ENCODE data around the gene ZGPAT. TPM values are rescaled to one million over a fixed set of nuclear protein-coding genes. Genes with fewer than 3 reads are reported as not detected.

Gene ZGPAT
- total RNA-seq, 4 donors from 2014 or later: 22.5 to 38.9 (median 28.6) TPM

DNA sequence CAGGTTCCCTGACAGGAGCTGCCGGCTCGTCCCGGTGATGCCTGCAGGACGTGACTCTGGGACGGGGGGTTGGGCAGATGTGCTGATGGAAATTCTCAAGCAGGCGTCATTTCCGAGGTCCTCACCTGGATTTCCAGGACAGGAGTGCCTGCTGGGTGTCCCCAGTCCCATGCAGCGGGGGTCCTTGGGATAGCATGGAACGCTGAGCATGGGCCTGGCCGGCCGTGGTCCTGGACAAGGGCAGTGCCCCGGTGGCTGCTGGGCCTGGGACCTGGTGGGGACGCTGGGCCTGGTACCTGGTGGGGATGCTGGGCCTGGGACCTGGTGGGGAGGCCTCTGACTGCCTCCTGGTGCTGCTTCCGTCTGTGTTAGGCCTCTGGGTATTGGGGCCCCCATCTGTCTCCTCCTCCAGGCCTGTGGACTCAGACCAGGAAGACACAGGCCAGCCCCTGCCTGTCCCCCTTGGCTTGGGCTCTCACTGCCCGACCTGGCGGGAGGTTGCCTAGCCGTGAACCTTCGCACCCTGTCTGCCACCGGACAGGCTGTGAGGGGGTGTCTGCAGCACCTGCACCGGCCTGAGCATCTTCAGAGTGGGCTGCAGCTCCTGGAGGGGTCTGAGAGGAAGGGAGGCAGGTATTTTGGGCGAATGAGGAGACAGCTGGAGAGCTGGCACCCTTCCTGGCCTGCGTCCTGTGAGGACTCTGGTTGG lies 43.5 kb upstream of the ZGPAT start:
- Histone ChIP-seq H3K27me3 (no peaks in the 10 kb centered on the region), H3K4me3 (no peak overlapping the region), H3K9me3 (no peaks in the 10 kb centered on the region), H3K36me3 (peaks cover 36 to 94% (median 87%) of the 10 kb centered on the region in 4 donors), H3K4me1 (peaks cover 6 to 22% (median 7%) of the 10 kb centered on the region in 4 donors), H3K27ac (replicated peaks in 1 of 4) (no peak overlapping the region)
- DNase-seq (ENCODE audit: extremely low spot score): no peak
- intact Hi-C loops (cut with DNase I): no loop called here
- no peak for TF ChIP-seq EP300 (IDR thresholded peaks at IDR 0.05)
- no peak for TF ChIP-seq POLR2A (IDR thresholded peaks at IDR 0.05; ENCODE audit: low read depth)
- no peak for TF ChIP-seq POLR2AphosphoS5 (IDR thresholded peaks at IDR 0.05)
- TF ChIP-seq, protein P1, sequence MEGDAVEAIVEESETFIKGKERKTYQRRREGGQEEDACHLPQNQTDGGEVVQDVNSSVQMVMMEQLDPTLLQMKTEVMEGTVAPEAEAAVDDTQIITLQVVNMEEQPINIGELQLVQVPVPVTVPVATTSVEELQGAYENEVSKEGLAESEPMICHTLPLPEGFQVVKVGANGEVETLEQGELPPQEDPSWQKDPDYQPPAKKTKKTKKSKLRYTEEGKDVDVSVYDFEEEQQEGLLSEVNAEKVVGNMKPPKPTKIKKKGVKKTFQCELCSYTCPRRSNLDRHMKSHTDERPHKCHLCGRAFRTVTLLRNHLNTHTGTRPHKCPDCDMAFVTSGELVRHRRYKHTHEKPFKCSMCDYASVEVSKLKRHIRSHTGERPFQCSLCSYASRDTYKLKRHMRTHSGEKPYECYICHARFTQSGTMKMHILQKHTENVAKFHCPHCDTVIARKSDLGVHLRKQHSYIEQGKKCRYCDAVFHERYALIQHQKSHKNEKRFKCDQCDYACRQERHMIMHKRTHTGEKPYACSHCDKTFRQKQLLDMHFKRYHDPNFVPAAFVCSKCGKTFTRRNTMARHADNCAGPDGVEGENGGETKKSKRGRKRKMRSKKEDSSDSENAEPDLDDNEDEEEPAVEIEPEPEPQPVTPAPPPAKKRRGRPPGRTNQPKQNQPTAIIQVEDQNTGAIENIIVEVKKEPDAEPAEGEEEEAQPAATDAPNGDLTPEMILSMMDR (IDR thresholded peaks at IDR 0.05): no peak
- WGBS: 84% methylated on average over 12 of the region's 22 CpGs

DNA sequence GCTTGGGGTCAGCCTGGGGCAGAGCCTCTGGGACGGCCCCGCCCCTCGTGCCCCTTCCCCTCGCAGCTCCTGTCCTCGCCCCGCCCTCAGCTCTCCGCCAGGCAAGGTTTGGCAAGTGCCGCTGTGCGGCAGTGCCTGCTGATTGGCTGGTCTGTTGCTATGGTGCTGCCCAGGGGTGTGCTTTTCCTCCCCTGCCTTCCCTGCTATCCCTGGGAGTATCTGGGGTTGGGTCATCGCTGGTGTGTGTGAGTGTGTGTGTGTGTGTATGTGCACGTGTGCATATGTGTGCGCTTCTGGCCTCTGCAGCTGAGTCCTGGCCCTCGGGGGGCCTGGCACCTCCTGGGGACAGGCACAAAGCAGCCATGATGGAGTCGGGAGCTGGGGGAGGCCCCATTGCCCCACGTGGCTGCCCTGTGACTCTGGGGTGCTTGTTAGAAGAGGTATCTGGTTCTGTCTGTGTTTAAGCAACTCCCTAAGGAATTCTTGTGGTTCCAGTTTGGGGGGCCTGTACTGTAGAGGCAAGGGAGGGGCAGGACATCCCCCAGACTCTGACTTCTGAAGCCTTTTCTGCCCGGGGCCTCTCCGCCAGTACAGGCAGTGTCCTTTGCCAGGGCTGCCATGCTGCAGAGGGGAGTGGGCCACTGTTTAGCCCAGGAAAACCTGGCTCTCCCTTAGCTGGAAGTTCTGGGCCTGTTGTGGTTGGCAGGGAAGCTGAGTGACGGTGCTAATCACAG lies 42.8 kb upstream of the ZGPAT start:
- TF ChIP-seq, protein P1 (IDR thresholded peaks at IDR 0.05): no peak
- no peak for TF ChIP-seq POLR2AphosphoS5 (IDR thresholded peaks at IDR 0.05)
- no peak for TF ChIP-seq EP300 (IDR thresholded peaks at IDR 0.05)
- Histone ChIP-seq H3K9me3 (no peaks in the 10 kb centered on the region), H3K27me3 (no peaks in the 10 kb centered on the region), H3K36me3 (peaks cover 36 to 94% (median 86%) of the 10 kb centered on the region in 4 donors), H3K4me1 (peaks cover 0 to 15% (median 0%) of the 10 kb centered on the region in 4 donors), H3K4me3 (no peak overlapping the region), H3K27ac (replicated peaks in 1 of 4) (no peak overlapping the region)
- DNase-seq (ENCODE audit: extremely low spot score): no peak
- intact Hi-C loops (cut with DNase I): no loop called here
- WGBS: 71% methylated on average over 15 of the region's 18 CpGs

DNA sequence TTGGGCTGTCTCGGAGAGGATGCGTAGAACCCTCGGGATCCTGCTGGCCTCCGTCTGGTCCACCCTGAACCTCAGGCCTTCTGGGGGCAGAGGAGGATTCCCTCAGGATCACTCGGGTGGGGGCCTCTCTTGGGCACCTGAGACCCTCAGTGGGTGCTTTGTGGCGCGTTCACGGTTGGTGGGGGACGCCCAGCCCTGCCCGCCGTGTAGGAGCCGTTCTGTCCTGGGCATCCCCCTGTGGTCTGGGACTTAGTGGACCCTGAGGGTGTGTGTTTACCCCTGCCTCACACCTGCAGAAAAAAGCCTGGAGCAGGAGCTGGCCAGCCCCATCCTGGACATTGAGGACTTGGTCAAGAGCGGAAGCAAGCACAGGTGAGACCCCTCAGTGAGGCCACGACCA lies 42.1 kb upstream of the ZGPAT start:
- TF ChIP-seq POLR2A (IDR thresholded peaks at IDR 0.05; ENCODE audit: low read depth) (no peak), POLR2AphosphoS5 (IDR thresholded peaks at IDR 0.05) (no peak), EP300 (IDR thresholded peaks at IDR 0.05) (no peak)
- TF ChIP-seq, protein P1 (IDR thresholded peaks at IDR 0.05): no peak
- intact Hi-C loops (cut with DNase I): no loop called here
- Histone ChIP-seq H3K4me1 (peaks cover 0 to 11% (median 0%) of the 10 kb centered on the region in 4 donors), H3K27me3 (no peaks in the 10 kb centered on the region), H3K36me3 (peaks cover 36 to 88% (median 79%) of the 10 kb centered on the region in 4 donors), H3K27ac (replicated peaks in 1 of 4) (no peak overlapping the region), H3K9me3 (no peaks in the 10 kb centered on the region), H3K4me3 (no peak overlapping the region)
- 97% methylated on average over 4 of the region's 14 CpGs for WGBS
- DNase-seq (ENCODE audit: extremely low spot score): no peak

DNA sequence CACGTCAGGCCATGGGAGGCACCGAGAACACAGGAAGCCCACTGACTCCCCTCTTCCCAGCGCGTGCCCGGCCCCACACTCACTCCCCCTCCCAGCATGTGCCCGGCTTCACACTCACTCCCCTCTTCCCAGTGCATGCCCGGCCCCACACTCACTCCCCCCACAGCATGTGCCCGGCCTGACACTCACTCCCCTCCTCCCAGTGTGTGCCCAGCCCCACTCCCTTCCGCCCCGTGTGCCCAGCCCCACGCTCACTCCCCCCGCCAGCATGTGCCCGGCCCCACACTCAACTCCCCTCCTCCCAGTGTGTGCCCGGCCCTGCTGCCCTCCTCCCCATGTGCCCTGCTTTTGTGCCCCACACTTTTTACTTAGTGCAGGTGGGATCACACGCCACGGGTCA lies 40.0 kb upstream of the ZGPAT start:
- intact Hi-C loops (cut with DNase I): no loop called here
- 93% methylated on average over 16 of the region's 16 CpGs for WGBS
- no peak for DNase-seq (ENCODE audit: extremely low spot score)
- no peak overlapping the region for H3K4me3 ChIP-seq
- no peaks in the 10 kb centered on the region for H3K9me3 ChIP-seq
- no peak overlapping the region for H3K27ac ChIP-seq (replicated peaks in 1 of 4)
- peaks cover 29 to 85% (median 67%) of the 10 kb centered on the region in 4 donors for H3K36me3 ChIP-seq
- no peaks in the 10 kb centered on the region for H3K27me3 ChIP-seq
- no peak for TF ChIP-seq EP300 (IDR thresholded peaks at IDR 0.05)
- no peak for TF ChIP-seq POLR2AphosphoS5 (IDR thresholded peaks at IDR 0.05)
- TF ChIP-seq, protein P1 (IDR thresholded peaks at IDR 0.05): no peak
- TF ChIP-seq POLR2A (IDR thresholded peaks at IDR 0.05; ENCODE audit: low read depth): no peak
- H3K4me1 ChIP-seq: peaks cover 0 to 11% (median 0%) of the 10 kb centered on the region in 4 donors
